ENCODE data around the gene ZFHX2. TPM values are rescaled to one million over a fixed set of nuclear protein-coding genes. Genes with fewer than 3 reads are reported as not detected.

The ZFHX2 gene
- total and polyA plus RNA-seq, 2 of the 4 experiments (the other 2 are of a cell fraction), result 0.18 to 0.53 TPM

DNA sequence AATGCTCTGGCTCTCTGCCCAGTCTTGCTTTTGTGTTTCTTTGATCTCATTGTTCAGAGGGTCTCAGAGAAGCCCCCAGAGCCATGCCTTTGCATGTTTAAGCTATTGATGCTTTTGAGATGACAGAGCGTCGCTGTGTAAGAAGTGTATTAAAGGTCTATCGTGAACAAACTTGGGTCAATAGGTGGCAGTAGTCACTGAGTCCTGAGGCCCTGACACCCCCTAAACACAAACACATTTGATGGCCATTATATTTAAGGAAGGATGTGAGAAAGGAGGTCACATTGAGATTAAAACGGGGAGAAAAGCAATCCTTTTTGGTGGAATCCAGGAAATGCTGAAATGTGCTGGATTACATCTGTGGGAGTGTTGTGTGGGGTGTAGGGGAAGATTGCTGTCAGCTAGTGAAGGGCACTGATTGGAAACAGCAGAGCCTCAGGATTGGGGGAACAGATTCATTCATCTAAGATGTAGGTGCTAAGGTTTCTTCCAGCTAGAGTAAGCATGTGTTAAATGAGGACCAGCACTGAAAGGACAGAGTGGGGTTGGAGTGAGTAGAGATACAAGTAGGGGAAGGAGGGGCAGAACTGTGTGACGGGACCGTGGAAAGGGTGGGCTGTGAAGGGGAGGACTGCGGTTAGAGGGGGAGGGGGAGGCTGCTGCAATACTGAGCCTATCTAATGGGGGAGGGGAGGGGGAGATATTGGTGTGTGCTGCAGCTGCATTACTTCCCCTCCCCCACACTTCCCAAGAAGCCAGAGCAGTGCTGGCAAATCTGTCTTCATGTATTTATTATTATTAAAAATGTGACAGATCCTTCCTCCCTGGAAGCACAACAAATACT lies 69.4 kb downstream of the ZFHX2 start:
- 0% methylated on average over 1 of the region's 7 CpGs; no CpG with 5 or more reads in 1 of the 2 experiments for WGBS, 2 experiments (ENCODE audit: extremely low coverage in 2 of 2, insufficient read length in 1 of 2)
- no peak overlapping the region for H3K4me2 ChIP-seq (ENCODE audit: low read depth, low read length)
- H3K56ac ChIP-seq (ENCODE audit: extremely low read depth, insufficient read depth, low read length), result no peak overlapping the region
- no peak for ATAC-seq (ENCODE audit: low read depth)
- H3K27ac ChIP-seq (ENCODE audit: insufficient read depth, low read length), result no peak overlapping the region
- no peak overlapping the region for H2AK5ac ChIP-seq (ENCODE audit: low read depth, low read length)
- DNase-seq, result no peak
- in situ Hi-C loops (cut with MboI; ENCODE audit: low sequenced_read_pairs), result no loop called here
- no peak overlapping the region for H2AFZ ChIP-seq (replicated peaks; ENCODE audit: low read length, poor library complexity)
- H3K4me3 ChIP-seq (ENCODE audit: insufficient read depth, low read depth, low read length), result no peak overlapping the region
- H3K9ac ChIP-seq (ENCODE audit: low read depth, low read length), result no peak overlapping the region
- TF ChIP-seq CEBPB (IDR thresholded peaks at IDR 0.05; ENCODE audit: low read depth, low read length), result no peak
- TF ChIP-seq, protein P1, sequence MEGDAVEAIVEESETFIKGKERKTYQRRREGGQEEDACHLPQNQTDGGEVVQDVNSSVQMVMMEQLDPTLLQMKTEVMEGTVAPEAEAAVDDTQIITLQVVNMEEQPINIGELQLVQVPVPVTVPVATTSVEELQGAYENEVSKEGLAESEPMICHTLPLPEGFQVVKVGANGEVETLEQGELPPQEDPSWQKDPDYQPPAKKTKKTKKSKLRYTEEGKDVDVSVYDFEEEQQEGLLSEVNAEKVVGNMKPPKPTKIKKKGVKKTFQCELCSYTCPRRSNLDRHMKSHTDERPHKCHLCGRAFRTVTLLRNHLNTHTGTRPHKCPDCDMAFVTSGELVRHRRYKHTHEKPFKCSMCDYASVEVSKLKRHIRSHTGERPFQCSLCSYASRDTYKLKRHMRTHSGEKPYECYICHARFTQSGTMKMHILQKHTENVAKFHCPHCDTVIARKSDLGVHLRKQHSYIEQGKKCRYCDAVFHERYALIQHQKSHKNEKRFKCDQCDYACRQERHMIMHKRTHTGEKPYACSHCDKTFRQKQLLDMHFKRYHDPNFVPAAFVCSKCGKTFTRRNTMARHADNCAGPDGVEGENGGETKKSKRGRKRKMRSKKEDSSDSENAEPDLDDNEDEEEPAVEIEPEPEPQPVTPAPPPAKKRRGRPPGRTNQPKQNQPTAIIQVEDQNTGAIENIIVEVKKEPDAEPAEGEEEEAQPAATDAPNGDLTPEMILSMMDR (conservative IDR thresholded peaks at IDR 0.05; ENCODE audit: low read depth, low read length), result no peak
- no peak for TF ChIP-seq RCOR1 (IDR thresholded peaks at IDR 0.05; ENCODE audit: insufficient replicate concordance, low read length)
- TF ChIP-seq POLR2A (IDR thresholded peaks at IDR 0.05; ENCODE audit: low read depth, low read length), result no peak
- no peak for TF ChIP-seq RFX5 (IDR thresholded peaks at IDR 0.05; ENCODE audit: low read depth, low read length)
- no peak for TF ChIP-seq BHLHE40 (IDR thresholded peaks at IDR 0.05; ENCODE audit: low read depth, low read length)
- TF ChIP-seq MAFK (IDR thresholded peaks at IDR 0.05; ENCODE audit: low read depth, low read length), result no peak
- no peak for TF ChIP-seq FOS (IDR thresholded peaks at IDR 0.05; ENCODE audit: low read depth, low read length)
- no peak for TF ChIP-seq RAD21 (IDR thresholded peaks at IDR 0.05; ENCODE audit: low read length)
- H4K5ac ChIP-seq (ENCODE audit: low read depth, low read length), result no peak overlapping the region
- no peak overlapping the region for H2BK120ac ChIP-seq (ENCODE audit: low read depth, low read length)
- no peak overlapping the region for H2BK5ac ChIP-seq (ENCODE audit: low read depth, low read length, poor library complexity, severe bottlenecking)
- peaks cover 4% of the 10 kb centered on the region; the same call in 1 of the 2 replicates for H4K20me1 ChIP-seq (ENCODE audit: insufficient read depth, low read length)
- H3K4me1 ChIP-seq (ENCODE audit: control insufficient read depth, insufficient read depth, low read length), result no peaks in the 10 kb centered on the region
- no peak overlapping the region for H3K14ac ChIP-seq (replicated peaks; ENCODE audit: low read depth, low read length)
- no peaks in the 10 kb centered on the region for H3K9me3 ChIP-seq (ENCODE audit: control insufficient read depth, insufficient read depth, low read length)
- H3K36me3 ChIP-seq (ENCODE audit: control insufficient read depth, insufficient read depth, low read length), result peaks cover 13% of the 10 kb centered on the region
- no peak overlapping the region for H4K8ac ChIP-seq (ENCODE audit: low read depth in 2 of 2, low read length in 2 of 2)
- H2AK9ac ChIP-seq (replicated peaks; ENCODE audit: low read depth, low read length, poor library complexity), result no peak overlapping the region
- H3K23ac ChIP-seq (ENCODE audit: low read depth, low read length), result no peak overlapping the region
- no peak overlapping the region for H2BK20ac ChIP-seq (ENCODE audit: low read depth, low read length)
- intact Hi-C loops (cut with micrococcal nuclease), result no loop called here
- H3K9me1 ChIP-seq (ENCODE audit: insufficient read depth, low read length), result no peaks in the 10 kb centered on the region
- no peak overlapping the region for H3K18ac ChIP-seq (ENCODE audit: low read depth, low read length)
- no peaks in the 10 kb centered on the region for H3K27me3 ChIP-seq (ENCODE audit: control insufficient read depth, insufficient read depth, low read length)
- no peaks in the 10 kb centered on the region; a peak in 1 of 4 replicates for H3K79me1 ChIP-seq (ENCODE audit: low read depth in 1 of 2, low read length in 2 of 2)
- H2BK15ac ChIP-seq (ENCODE audit: low read depth, low read length), result no peak overlapping the region
- no peak overlapping the region for H4K91ac ChIP-seq (ENCODE audit: insufficient read depth, low read depth, low read length)
- no TSS peak for BruUV-seq (replicated peaks)
- dilution Hi-C loops (cut with HindIII; ENCODE audit: low sequenced_read_pairs, unreplicated experiment), result no loop called here
- ChIA-PET CTCF (interaction anchor here (0.8 to 1.1 kb wide), 2 partner anchors 68 to 81 kb away, joined by 3 to 4 read pairs; no protein-coding TSS in a partner anchor), POLR2A (ENCODE audit: unreplicated experiment) (no interaction called here)
- H3K4ac ChIP-seq (ENCODE audit: low read depth, low read length), result no peak overlapping the region
